ENCODE measurements around the gene PDE7B.

The PDE7B gene

GRCh38 chr6:135891710-135892109 is 40.2 kb downstream of the PDE7B start:
- DNase-seq: no peak

DNA sequence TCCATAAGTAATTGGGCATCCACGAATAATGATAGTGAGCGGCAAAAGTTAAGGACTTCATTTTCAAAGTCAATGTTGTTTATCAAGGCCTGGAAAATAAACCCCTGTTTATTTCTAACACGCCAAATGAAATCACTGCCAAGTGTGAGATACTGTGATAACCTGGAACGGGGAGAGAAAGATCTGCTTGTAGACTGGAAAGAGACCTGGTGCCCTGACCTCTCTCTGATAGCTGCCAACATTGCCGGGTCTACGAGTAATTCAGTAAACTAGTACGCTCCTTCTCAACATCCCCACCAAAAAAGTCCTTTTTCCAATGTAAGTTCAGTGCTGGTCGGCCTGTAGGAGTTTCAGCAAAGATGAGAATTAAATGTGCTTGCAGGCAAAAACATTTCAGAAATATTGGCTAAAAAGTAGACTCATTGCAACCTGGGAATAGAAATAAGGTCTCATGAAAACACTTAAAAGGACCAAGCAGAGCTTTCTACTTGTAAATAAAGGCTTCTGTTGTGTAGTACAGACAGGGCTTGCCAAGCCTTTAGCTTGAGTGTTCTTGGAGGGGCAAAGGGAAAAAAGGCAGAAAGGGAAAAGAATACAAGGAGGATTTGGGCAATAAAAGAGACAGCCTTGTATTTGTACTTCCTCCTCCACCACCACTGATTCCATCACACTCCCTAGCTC is 43.9 kb downstream of the PDE7B start:
- DNase-seq: no peak

- no peak for DNase-seq
Measured at GRCh38 chr6:135897087-135897486, 45.6 kb downstream of the PDE7B start.

- DNase-seq: no peak
Measured at GRCh38 chr6:135901774-135902524, 50.4 kb downstream of the PDE7B start.

DNA sequence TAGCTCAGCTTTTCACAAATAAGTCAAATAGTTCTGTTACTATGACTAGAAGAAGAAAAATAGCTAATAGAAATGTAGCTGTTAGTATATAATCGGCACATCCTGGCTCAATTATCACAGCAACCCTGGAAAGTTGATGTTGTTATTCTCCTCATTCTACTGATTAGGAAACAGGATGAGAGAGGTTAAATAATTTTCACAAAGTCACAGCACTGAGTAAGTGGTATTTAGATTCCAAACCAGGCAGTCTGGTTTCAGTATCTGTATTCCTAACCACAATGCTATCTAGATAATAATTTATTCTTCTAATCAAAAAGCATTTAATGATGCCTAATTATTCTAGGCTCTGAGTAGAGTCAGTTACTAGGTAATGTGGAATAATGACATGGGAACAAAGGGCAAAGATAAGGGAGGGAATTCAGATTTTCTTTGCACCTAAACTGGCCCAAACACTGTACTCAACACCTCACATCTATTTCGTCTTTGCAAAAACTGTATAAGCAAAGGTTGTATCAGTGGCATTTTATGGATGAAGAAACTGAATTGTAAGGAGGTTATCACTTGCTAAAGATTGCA is 51.3 kb downstream of the PDE7B start:
- DNase-seq: no peak

DNA sequence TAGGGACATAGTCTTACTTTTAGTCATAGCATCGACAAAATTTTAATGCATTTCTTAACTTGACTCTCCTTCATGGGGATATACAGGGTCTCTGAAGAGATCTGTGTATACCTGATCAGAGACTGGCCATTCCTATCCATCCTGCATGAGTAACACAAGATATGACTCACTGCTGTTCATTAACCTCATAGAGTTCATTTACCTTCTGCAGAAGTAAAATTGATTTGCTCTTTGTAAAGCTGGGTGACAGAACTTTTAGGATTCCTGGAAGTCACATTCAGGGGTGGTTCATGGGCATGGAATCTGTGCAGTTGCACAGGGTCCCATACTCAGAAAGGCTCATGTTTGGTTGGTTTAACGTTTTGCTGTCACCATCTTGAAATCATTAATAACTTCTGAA is 53.2 kb downstream of the PDE7B start:
- no peak for DNase-seq

DNA sequence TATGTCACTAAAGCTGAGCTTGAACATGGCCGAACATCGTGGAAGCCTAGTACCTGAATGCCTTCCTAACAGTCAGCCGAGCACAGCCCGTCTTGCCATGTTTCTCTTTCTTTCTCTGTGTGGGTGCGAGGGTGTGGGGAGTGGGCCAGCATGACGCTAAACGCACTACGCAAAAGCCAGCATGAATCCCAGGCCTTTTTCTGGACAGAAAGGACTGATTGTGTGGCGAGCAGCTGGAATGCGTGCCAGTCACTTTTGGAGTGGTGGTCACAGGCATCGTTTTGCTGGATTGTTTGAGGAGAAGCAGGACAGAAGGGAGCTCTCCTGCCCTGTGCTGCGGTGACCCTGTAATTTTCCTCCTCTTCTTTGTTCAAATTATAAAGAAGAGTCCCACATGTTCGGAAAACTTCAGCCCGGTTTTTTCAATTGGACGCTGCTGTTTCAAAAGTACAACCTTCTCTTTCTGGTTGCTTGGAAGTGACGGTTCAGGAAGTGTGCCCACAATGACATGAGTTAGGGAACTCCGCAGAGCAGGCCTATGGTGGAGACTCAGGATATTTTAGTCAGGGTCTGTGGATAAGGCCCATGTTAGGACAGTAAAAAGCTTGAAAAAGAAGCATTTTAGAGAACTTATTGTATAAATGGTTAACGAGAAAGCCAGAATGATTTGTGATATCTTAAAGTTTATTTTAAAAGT is 54.3 kb downstream of the PDE7B start:
- no peak for DNase-seq

- no peak for DNase-seq
Measured at GRCh38 chr6:135906542-135906941, 55.0 kb downstream of the PDE7B start.

DNA sequence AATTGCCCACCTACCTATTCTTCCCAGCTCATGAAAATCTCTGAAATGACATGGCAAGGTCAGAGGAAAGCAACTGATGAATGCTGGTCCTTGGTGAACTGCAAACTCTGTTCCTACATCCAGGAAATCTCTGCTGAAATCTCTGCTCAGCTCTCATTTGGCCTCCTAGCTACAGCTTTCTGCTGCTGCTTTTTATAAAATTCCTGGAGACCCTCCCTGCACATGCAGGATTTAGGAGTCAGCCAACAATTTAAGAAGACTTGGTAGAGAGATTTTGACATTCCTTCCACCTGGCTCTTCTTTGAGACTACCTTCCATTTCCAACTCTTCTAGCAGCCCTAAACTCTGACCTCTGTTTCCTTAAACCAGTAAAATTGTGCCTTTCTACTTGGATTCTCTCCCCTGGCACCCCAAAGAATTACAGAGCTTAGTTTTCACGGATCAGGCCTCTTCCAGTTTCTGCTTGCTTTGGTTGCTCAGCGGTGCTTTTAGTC is 55.5 kb downstream of the PDE7B start:
- no peak for DNase-seq

DNA sequence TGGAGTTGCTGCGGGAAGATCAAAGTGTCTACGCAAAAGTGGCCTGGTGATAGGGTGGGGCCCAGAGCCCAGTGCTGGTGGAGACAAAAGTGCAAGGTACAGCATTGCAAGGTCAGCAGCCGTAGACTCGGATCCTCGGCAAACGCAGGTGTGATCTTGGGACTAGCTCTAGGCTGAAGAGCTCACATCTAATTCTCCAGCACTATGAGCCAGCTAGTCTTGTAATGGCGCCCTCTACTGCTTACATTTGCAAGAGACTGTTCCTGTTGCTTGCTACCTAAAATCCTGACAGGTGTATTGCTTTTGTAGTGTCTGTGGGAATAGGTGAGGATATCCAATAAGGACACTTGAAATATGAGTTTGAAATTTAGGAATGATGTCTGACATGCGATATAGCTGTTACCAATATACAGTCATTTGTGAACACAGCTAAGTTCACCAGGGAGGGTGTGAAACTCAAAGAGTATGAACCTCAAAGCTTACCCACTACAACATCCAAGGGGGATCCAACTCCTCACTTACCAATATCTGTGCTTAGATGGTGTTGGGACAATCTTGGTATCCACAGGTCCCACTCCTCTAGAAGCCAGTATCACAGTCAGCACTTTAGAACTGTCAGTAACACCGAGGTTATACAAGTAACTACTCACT is 58.4 kb downstream of the PDE7B start:
- peak; percentile 68 for DNase-seq

GRCh38 chr6:135910790-135911618 is 59.5 kb downstream of the PDE7B start:
- no peak for DNase-seq

- peak; percentile 12 for DNase-seq
Measured at GRCh38 chr6:135913785-135914184, 62.3 kb downstream of the PDE7B start.

- no peak for DNase-seq
Measured at GRCh38 chr6:135919026-135919425, 67.5 kb downstream of the PDE7B start.

GRCh38 chr6:135920689-135921088 is 69.2 kb downstream of the PDE7B start:
- no peak for DNase-seq

GRCh38 chr6:135921188-135921587 is 69.7 kb downstream of the PDE7B start:
- no peak for DNase-seq

DNA sequence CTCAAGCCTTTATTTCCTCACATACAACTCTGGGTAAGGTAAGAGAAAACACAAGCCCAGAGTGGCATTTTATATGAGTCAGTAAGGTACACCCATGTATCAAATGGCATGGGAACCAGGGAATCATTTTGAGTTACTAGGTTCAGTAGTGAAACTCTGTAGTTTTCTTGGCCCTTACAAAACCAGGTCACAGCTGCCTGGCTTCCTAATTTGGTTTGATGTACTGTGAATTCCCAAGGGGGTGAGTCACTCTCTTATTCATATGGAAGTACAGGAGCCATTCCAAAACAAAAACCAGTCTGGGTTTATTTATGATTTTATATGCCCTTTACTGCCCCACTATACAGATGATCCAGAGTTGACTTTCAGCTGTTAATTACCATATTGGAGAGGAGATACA is 70.7 kb downstream of the PDE7B start:
- no peak for DNase-seq

DNA sequence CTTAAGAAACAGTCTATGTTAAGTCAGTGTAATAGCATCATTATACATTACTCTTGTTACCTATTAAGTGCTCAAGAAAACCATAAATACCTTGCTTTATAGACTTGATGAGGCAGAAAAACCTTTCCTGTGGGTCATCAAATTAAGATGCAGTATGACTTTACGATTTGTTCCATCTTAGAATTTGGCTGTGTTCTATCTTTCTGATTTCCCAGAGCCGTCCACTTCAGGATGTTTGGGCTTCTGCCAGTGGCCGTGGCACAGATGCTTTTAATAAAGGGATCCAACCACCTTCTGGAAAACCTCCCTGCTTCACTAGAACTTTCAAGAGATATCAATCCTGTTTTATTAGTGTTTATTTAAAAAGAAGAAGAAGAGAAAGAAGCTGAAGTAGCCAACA is 71.2 kb downstream of the PDE7B start:
- DNase-seq: no peak

GRCh38 chr6:135932651-135933050 is 81.2 kb downstream of the PDE7B start:
- no peak for DNase-seq

DNA sequence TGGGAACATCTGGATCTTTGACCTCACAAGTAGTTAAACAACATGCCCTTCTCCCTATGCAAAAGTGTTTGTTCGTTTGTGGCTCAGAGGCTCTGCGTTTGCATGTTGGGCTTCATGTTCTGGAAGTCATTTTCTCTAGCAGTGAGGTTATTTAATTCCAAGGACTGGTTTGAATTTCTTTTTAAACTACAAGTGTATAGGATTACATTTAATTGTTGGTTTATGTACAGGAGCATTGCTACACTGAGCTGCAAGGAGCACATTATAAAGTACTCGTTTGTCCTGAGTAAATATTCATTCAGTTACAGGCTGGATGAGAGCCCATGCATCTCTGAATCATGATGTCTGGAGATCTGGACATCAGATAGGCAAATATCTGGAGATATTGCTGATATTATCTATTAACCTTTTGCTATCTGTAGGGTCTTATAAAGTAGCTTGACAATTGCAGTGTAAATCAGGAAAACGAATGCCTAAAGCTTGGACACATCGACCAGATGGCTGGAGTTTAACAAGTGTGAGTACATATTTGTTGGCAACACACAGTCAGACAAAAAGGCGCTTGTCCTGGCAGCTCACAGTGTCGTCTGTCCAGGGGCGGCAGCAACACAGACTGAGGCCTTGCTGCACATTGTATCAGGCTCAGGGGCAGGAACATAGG is 84.6 kb downstream of the PDE7B start:
- no peak for DNase-seq

DNA sequence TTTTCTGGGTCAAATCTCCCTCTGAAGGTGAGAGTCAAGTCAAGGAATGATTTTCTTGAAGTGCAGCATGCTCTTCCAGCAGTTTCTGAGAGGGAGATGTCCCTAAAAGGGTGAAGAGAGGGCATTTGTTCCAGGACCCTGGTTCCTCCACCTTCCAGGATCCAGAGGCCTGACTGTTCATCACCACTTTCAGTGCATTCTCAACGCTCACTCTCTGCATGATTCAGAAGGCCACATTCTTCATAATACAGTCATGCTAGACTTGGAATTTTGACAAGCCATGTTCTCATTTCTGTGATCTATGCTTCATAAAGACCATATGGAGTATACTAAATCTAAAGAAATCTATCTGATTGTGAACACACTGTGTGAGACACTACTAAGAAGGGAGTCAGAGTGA is 85.1 kb downstream of the PDE7B start:
- no peak for DNase-seq

DNA sequence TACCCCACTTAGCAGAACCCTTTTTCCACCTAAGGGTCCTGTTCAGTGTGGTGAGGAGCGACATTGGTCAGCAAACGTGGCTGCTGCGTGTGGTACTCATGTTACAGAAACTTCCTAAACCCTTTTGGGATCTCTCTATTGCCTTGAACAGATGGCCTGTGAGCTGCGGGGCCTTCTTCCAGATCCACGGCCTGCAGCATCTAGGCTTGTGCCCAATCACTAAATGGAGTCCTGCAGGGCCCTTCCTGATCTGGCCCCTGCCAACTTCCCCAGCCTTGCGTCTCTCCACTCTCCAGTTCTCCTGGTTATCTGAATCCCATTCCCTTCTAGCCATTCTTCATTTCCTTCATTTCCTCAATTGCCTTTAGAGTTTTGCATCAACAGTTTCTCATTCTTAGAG is 85.6 kb downstream of the PDE7B start:
- DNase-seq: no peak

Measured in activated CD4-positive, alpha-beta T cell treated with anti-CD3 and anti-CD28 coated beads, Interleukin-2, amount 50 U/mL, for 16 hours (primary cell).